Loucy (cell line): ENCODE data around the gene SEMA5B.

ENCODE experiments used
- H2AFZ ChIP-seq: fragments of 200-600 bp; sonication (generic); 2 replicates; pipeline ENCODE4 v1.6.0; 2016; ENCODE audit warnings: antibody characterized with exemption, mild to moderate bottlenecking, low read length, moderate library complexity
- H3F3A ChIP-seq: fragments of 200-600 bp; 2 replicates; pipeline ENCODE4 v1.6.0; 2016; ENCODE audit warnings: antibody characterized with exemption, low read depth, mild to moderate bottlenecking
- H3K27me3 ChIP-seq: fragments of 200-600 bp; sonication (generic); 2 replicates; pipeline ENCODE4 v1.6.1; 2014; ENCODE audit warnings: low read length, mild to moderate bottlenecking; ENCODE audit not compliant: insufficient read depth, poor library complexity, severe bottlenecking
- H3K36me3 ChIP-seq: fragments of 200-600 bp; sonication (generic); 2 replicates; pipeline ENCODE4 v1.6.1; 2016; ENCODE audit warnings: low read length; ENCODE audit not compliant: insufficient read depth
- H3K4me1 ChIP-seq: fragments of 200-600 bp; sonication (generic); 2 replicates; pipeline ENCODE4 v1.5.1; 2014; ENCODE audit warnings: low read length, mild to moderate bottlenecking; ENCODE audit not compliant: insufficient read depth, poor library complexity, severe bottlenecking
- H3K4me2 ChIP-seq: fragments of 200-600 bp; sonication (generic); 2 replicates; pipeline ENCODE4 v1.6.0; 2014; ENCODE audit warnings: antibody characterized with exemption, low read length, low read depth, mild to moderate bottlenecking; ENCODE audit not compliant: poor library complexity, severe bottlenecking
- H3K4me3 ChIP-seq: fragments of 200-600 bp; sonication (generic); 2 replicates; pipeline ENCODE4 v1.5.1; 2014; ENCODE audit warnings: low read length, mild to moderate bottlenecking, mixed read lengths; ENCODE audit not compliant: poor library complexity, severe bottlenecking
- H3K79me2 ChIP-seq: fragments of 200-600 bp; sonication (generic); 2 replicates; pipeline ENCODE4 v1.6.1; 2014; ENCODE audit warnings: low read length; ENCODE audit not compliant: insufficient read depth
- H3K9ac ChIP-seq: fragments of 200-600 bp; sonication (generic); 2 replicates; pipeline ENCODE4 v1.6.0; 2014; ENCODE audit warnings: mild to moderate bottlenecking, low read depth, low read length, moderate library complexity; ENCODE audit not compliant: poor library complexity, severe bottlenecking
- H3K9me2 ChIP-seq: fragments of 200-600 bp; sonication (generic); replicated peaks from 2 replicates; pipeline ENCODE4 v1.6.1; 2016; ENCODE audit warnings: low read depth, low read length, mixed read lengths
- H3K9me3 ChIP-seq: fragments of 200-600 bp; sonication (generic); 2 replicates; pipeline ENCODE4 v1.6.1; 2014; ENCODE audit warnings: mild to moderate bottlenecking, antibody characterized with exemption, low read length, low read depth; ENCODE audit not compliant: insufficient read depth
- H4K20me1 ChIP-seq: fragments of 200-600 bp; sonication (generic); 2 replicates; pipeline ENCODE4 v1.6.0; 2014; ENCODE audit warnings: antibody characterized with exemption, low read length, mild to moderate bottlenecking; ENCODE audit not compliant: insufficient read depth, poor library complexity, severe bottlenecking
- EZH2phosphoT487 ChIP-seq: fragments of 200-600 bp; IDR thresholded peaks from 2 replicates; pipeline ENCODE4 v1.6.1; 2018; ENCODE audit warnings: antibody characterized with exemption, mild to moderate bottlenecking, moderate library complexity, borderline replicate concordance
- TF ChIP-seq, protein P1 (sequence below): fragments of 200-600 bp; sonication (generic); conservative IDR thresholded peaks from 2 replicates; pipeline ENCODE4 v1.5.1; 2014; ENCODE audit warnings: mild to moderate bottlenecking, antibody characterized with exemption, low read length

The SEMA5B gene

DNA sequence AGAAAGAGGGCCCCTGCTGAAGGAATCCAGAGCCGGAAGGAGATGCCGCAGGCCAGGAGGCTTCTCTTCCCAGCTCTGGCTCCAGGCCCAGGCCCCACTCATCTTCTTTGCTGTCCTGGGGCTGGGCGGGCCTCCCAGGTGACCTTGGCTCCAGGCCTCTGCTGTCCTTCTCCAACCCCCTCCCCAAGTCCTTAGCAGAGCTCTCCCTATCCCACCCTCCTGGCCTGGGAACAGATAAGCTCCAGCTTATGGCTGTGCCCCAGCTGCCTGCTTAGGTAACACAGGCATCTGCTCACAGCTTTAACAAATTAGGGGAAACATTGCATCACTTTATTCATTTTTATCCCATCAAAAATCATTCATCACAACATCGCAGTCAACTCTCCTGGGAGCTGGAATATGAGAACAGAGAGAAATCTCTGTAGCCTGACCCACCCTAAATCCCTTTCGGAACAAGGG lies 86.9 kb downstream of the SEMA5B start:
- Histone ChIP-seq H3K9me2 (no peaks in the 10 kb centered on the region), H3K4me3 (no peak overlapping the region), H3K9ac (no peak overlapping the region), H4K20me1 (no peaks in the 10 kb centered on the region), H3K36me3 (no peaks in the 10 kb centered on the region), H3K27me3 (no peaks in the 10 kb centered on the region), H3F3A (no peaks in the 10 kb centered on the region), H3K79me2 (no peaks in the 10 kb centered on the region), H2AFZ (no peak overlapping the region), H3K4me1 (no peaks in the 10 kb centered on the region), H3K4me2 (no peak overlapping the region), H3K9me3 (no peaks in the 10 kb centered on the region)
- no peak for TF ChIP-seq EZH2phosphoT487
- TF ChIP-seq, protein P1, sequence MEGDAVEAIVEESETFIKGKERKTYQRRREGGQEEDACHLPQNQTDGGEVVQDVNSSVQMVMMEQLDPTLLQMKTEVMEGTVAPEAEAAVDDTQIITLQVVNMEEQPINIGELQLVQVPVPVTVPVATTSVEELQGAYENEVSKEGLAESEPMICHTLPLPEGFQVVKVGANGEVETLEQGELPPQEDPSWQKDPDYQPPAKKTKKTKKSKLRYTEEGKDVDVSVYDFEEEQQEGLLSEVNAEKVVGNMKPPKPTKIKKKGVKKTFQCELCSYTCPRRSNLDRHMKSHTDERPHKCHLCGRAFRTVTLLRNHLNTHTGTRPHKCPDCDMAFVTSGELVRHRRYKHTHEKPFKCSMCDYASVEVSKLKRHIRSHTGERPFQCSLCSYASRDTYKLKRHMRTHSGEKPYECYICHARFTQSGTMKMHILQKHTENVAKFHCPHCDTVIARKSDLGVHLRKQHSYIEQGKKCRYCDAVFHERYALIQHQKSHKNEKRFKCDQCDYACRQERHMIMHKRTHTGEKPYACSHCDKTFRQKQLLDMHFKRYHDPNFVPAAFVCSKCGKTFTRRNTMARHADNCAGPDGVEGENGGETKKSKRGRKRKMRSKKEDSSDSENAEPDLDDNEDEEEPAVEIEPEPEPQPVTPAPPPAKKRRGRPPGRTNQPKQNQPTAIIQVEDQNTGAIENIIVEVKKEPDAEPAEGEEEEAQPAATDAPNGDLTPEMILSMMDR, result no peak

DNA sequence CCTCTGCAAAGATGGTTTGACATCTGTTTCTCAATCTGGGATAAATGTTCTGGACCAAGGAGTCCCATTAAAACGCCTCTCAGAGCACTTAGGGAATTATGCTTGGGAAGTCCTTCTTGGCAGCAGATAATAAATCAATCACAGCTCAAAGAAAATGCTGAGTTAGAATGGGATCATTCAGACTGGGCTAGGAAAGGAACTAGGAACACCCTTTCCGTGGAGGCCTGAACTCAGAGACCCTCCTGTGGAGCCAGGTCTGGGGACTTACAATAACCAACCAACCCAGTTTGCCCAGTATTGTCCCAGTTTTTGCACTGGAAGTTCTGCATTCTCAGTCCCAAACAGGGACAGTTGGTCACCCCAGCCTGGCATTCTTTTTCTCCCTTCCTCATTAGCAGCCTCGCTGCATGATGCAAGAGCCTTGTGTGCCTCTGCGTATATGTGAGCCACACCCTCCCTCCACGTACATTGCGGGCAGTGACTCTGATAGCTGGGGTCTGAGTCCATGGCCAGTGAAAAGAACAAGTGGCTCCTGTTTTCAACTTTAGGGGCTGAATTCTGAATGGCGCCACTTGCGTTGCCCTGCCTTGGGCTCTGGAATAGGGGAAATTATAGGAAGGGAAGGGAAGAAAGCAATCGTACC lies 88.7 kb downstream of the SEMA5B start:
- H3K36me3 ChIP-seq, result no peaks in the 10 kb centered on the region
- H2AFZ ChIP-seq, result no peak overlapping the region
- no peak overlapping the region for H3K9ac ChIP-seq
- no peak for TF ChIP-seq EZH2phosphoT487
- TF ChIP-seq, protein P1, result no peak
- H4K20me1 ChIP-seq, result no peaks in the 10 kb centered on the region
- no peak overlapping the region for H3K4me3 ChIP-seq
- H3F3A ChIP-seq, result no peaks in the 10 kb centered on the region
- no peaks in the 10 kb centered on the region for H3K9me3 ChIP-seq
- no peaks in the 10 kb centered on the region for H3K9me2 ChIP-seq
- no peaks in the 10 kb centered on the region for H3K4me1 ChIP-seq
- H3K27me3 ChIP-seq, result no peaks in the 10 kb centered on the region
- no peaks in the 10 kb centered on the region for H3K79me2 ChIP-seq
- no peak overlapping the region for H3K4me2 ChIP-seq

DNA sequence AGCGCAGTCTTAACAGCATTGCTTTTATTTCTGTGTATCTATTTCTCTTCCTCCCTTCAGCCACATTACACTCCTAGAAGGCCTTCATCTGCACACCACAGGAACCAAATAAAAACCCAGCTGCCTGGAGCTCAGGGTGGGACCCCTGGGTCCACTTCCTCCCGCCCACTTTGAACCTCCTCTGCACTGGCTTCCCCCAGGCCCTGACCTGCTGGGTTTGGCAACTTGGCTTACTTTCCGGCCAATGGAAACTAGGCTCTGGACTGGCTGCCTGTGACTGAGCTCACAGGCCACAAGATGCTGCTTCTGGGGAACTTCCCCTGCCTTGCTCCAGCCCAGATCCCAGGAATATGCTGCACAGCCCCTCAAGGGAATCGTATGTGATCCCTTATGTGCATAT lies 89.8 kb downstream of the SEMA5B start:
- TF ChIP-seq, protein P1, result no peak
- TF ChIP-seq EZH2phosphoT487, result no peak
- Histone ChIP-seq H2AFZ (no peak overlapping the region), H3K4me1 (no peaks in the 10 kb centered on the region)

More for the DNA sequence above, 89.8 kb downstream of the SEMA5B start:
- Histone ChIP-seq H3K9me2 (no peaks in the 10 kb centered on the region), H3K36me3 (no peaks in the 10 kb centered on the region), H3F3A (no peaks in the 10 kb centered on the region), H3K4me3 (no peak overlapping the region), H4K20me1 (no peaks in the 10 kb centered on the region), H3K4me2 (no peak overlapping the region), H3K27me3 (no peaks in the 10 kb centered on the region), H3K9ac (no peak overlapping the region), H3K79me2 (no peaks in the 10 kb centered on the region), H3K9me3 (no peaks in the 10 kb centered on the region)
